KMS-11 (cell line): ENCODE results near the gene ZBTB17.

ENCODE experiments used
- H2AFZ ChIP-seq: fragments of 200-600 bp; sonication (generic); 2 replicates; pipeline ENCODE4 v1.6.1; 2016; ENCODE audit warnings: antibody characterized with exemption, mixed run types, low read depth
- H3K27ac ChIP-seq: fragments of 200-600 bp; sonication (generic); 2 replicates; pipeline ENCODE4 v1.6.1; 2016; ENCODE audit warnings: mild to moderate bottlenecking, mixed run types
- H3K27me3 ChIP-seq: fragments of 200-600 bp; sonication (generic); 2 replicates; pipeline ENCODE4 v1.6.1; 2017; ENCODE audit warnings: mild to moderate bottlenecking, low read depth, mixed run types, moderate library complexity; ENCODE audit not compliant: insufficient read depth
- H3K36me3 ChIP-seq: fragments of 200-600 bp; sonication (generic); 2 replicates; pipeline ENCODE4 v1.6.1; 2017; ENCODE audit warnings: mild to moderate bottlenecking, mixed run types; ENCODE audit not compliant: insufficient read depth
- H3K4me1 ChIP-seq: fragments of 200-600 bp; sonication (generic); 2 replicates; pipeline ENCODE4 v1.6.1; 2016; ENCODE audit warnings: mild to moderate bottlenecking, low read depth, mixed run types; ENCODE audit not compliant: poor library complexity, severe bottlenecking
- H3K4me2 ChIP-seq: fragments of 200-600 bp; sonication (generic); 2 replicates; pipeline ENCODE4 v1.7.0; 2016; ENCODE audit warnings: mild to moderate bottlenecking, mixed run types
- H3K4me3 ChIP-seq: fragments of 200-600 bp; sonication (generic); IDR thresholded peaks from 2 replicates; pipeline ENCODE4 v1.6.1; 2017; ENCODE audit warnings: low read depth, low read length, mixed read lengths; ENCODE audit not compliant: insufficient read depth
- H3K79me2 ChIP-seq: fragments of 200-600 bp; sonication (generic); 2 replicates; pipeline ENCODE4 v1.6.1; 2016; ENCODE audit warnings: low read depth, mixed run types; ENCODE audit not compliant: insufficient read depth
- H3K9ac ChIP-seq: fragments of 200-600 bp; sonication (generic); 2 replicates; pipeline ENCODE4 v1.6.1; 2016; ENCODE audit warnings: mild to moderate bottlenecking, mixed run types
- H4K20me1 ChIP-seq: fragments of 200-600 bp; sonication (generic); 2 replicates; pipeline ENCODE4 v1.6.1; 2016; ENCODE audit warnings: mild to moderate bottlenecking, mixed run types; ENCODE audit not compliant: insufficient read depth
- CTCF ChIP-seq: fragments of 200-600 bp; sonication (generic); conservative IDR thresholded peaks from 2 replicates; pipeline ENCODE4 v1.6.1; 2017; ENCODE audit warnings: low read depth, mild to moderate bottlenecking, antibody characterized with exemption, low read length, moderate library complexity, mixed read lengths

The ZBTB17 gene

GRCh38 chr1:15943992-15944307, 32.0 kb downstream of the ZBTB17 start:
- TF ChIP-seq CTCF = no peak
- H3K27me3 ChIP-seq = no peaks in the 10 kb centered on the region
- H2AFZ ChIP-seq = no peak overlapping the region
- H4K20me1 ChIP-seq = no peaks in the 10 kb centered on the region
- no peak overlapping the region for H3K4me3 ChIP-seq
- H3K9ac ChIP-seq = no peak overlapping the region
- no peak overlapping the region for H3K27ac ChIP-seq
- H3K4me2 ChIP-seq = no peak overlapping the region
- no peaks in the 10 kb centered on the region for H3K4me1 ChIP-seq
- no peaks in the 10 kb centered on the region for H3K36me3 ChIP-seq
- H3K79me2 ChIP-seq = no peaks in the 10 kb centered on the region

GRCh38 chr1:15943328-15943991, 32.4 kb downstream of the ZBTB17 start:
- no peak for TF ChIP-seq CTCF
- no peaks in the 10 kb centered on the region for H3K79me2 ChIP-seq
- H3K9ac ChIP-seq = no peak overlapping the region
- no peaks in the 10 kb centered on the region for H3K36me3 ChIP-seq
- no peak overlapping the region for H3K4me3 ChIP-seq
- no peaks in the 10 kb centered on the region for H3K27me3 ChIP-seq
- H2AFZ ChIP-seq = no peak overlapping the region
- H3K4me1 ChIP-seq = no peaks in the 10 kb centered on the region
- no peak overlapping the region for H3K27ac ChIP-seq
- H3K4me2 ChIP-seq = no peak overlapping the region
- H4K20me1 ChIP-seq = no peaks in the 10 kb centered on the region

GRCh38 chr1:15942661-15943327, 33.1 kb downstream of the ZBTB17 start:
- no peaks in the 10 kb centered on the region for H3K79me2 ChIP-seq
- H3K4me2 ChIP-seq = no peak overlapping the region
- no peaks in the 10 kb centered on the region; the same call in 1 of the 2 replicates for H3K36me3 ChIP-seq
- TF ChIP-seq CTCF = no peak
- no peaks in the 10 kb centered on the region for H4K20me1 ChIP-seq
- H3K4me1 ChIP-seq = no peaks in the 10 kb centered on the region
- H3K27me3 ChIP-seq = no peaks in the 10 kb centered on the region
- no peak overlapping the region for H3K9ac ChIP-seq
- no peak overlapping the region for H3K4me3 ChIP-seq
- H2AFZ ChIP-seq = no peak overlapping the region
- H3K27ac ChIP-seq = no peak overlapping the region

DNA sequence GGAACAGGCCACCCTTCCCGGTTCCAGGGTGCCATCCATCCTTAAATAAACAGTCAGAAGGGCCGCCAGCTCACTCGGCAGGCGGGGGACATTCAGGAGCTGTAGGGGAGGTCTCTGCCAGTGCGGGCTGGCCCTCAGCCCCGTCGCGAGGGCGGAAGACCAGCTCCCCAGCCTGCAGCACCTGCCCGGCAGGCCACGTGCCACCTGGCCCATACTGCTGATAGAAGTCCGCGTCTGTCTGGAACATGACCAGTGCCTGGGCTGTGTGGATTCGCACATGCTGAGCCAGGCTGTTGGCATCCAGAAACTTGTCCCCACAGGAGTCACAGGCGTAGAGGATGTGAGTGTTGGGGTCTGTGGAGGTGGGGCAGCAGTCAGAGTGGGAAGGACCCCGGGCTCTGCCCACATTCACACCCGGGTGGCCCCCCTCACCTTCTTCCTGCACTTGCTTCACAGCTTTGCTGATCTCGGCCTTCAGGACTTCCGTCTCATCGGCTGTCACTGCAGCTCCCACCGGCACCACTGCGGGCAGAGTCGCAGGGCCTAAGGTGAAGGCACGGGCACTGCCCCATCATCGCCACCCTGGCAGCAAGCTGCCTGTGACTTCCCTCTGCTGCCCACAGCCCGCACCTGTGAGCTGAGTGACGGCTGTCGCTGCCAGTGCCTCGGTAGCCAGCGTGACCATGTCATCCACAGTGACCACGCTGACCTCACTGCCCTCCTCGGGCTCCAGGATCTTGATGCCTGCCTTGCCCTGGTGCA, 33.8 kb downstream of the ZBTB17 start:
- Histone ChIP-seq H3K4me1 (no peaks in the 10 kb centered on the region), H3K27me3 (no peaks in the 10 kb centered on the region), H2AFZ (no peak overlapping the region), H3K4me2 (no peak overlapping the region), H3K4me3 (no peak overlapping the region), H3K36me3 (peaks cover 5% of the 10 kb centered on the region; the same call in 1 of the 2 replicates), H3K9ac (no peak overlapping the region), H3K27ac (no peak overlapping the region), H4K20me1 (no peaks in the 10 kb centered on the region), H3K79me2 (no peaks in the 10 kb centered on the region)
- no peak for TF ChIP-seq CTCF
